Medulla oblongata (tissue), 1 donor: ENCODE results near the gene NIPSNAP2.
"Not testable (repeated sequence)": the region's sequence is repeated elsewhere in the genome, so short reads cannot be mapped to it uniquely, and the experiment has no call there.

Experiments
- DNase-seq: peaks from one replicate; pipeline ENCODE4 v3.0.0-alpha.2; 2015; ENCODE audit errors: extremely low spot score

NIPSNAP2 gene

DNA sequence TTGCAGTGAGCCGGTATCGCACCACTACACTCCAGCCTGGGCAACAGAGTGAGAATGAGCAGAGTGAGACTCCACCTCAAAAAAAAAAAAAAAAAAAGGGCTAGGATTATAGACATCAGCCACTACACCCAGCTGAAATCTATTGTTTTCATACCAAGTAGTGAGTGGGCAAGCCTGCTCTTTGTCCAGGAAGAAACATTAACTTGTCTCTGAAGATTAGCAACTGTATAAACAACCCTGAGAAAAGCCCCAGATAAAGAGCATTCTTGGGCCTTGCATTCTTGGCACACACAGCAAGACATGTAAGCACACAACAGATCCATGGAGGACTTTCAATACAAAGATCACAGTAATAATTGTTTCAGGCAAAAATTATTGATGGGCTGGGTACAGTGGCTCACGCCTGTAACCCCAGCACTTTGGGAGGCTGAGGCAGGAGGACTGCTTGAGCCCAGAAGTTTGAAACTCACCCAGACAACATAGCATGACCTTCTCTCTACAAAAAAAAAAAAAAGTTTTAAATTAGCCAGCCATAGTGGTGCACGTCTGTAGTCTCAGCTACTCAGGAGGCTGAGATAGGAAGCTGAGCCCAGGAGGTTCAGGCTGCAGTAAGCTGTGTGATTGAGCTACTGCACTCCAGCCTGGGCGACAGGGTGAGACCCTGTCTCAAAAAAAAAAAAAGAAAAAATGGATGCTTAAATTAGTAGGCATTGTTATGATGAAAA lies 82.5 kb downstream of the NIPSNAP2 start:
- DNase-seq: no peak

DNA sequence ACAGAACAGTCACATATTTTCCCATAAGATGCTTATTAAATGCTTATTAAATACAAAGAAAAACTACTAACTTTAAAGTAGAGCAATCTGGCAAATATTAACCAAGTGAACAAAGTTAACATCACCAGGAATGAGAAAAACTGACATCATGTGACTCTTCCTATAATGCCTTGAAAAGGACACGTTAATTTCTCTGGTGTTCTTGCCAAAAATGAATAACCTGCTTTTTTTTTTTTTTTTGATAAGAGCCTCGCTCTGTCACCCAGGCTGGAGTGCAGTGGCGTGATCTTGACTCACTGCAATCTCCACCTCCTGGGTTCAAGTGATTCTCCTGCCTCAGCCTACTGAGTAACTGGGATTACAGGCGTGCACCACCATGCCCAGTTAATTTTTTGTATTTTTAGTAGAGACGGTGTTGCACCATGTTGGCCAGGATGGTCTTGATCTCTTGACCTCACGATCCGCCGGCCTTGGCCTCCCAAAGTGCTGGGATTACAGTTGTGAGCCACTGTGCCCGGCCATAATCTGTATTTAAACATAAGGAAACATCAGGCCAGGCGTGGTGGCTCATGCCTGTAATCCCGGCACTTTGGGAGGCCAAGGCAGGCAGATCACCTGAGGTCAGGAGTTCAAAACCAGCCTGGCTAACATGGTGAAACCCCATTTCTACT lies 83.2 kb downstream of the NIPSNAP2 start:
- not testable (repeated sequence) for DNase-seq

DNA sequence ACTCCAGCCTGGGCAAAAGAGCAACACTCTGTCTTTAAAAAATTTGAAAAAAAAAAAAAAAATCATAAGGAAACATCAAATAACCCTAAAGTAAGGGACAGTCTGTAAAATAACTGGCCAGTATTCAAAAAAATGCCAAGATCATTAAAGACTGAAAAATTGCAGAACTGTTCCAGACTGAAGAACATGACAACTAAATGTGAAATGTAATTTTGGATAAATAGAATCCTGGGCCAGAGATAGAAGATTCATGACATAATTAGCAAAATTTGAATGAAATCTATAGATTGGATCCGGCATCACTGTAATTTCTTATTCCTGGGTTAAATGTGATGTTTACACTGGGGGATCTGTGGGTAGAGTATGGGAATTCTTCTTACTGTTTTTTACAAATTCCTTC lies 83.9 kb downstream of the NIPSNAP2 start:
- DNase-seq: no peak

DNA sequence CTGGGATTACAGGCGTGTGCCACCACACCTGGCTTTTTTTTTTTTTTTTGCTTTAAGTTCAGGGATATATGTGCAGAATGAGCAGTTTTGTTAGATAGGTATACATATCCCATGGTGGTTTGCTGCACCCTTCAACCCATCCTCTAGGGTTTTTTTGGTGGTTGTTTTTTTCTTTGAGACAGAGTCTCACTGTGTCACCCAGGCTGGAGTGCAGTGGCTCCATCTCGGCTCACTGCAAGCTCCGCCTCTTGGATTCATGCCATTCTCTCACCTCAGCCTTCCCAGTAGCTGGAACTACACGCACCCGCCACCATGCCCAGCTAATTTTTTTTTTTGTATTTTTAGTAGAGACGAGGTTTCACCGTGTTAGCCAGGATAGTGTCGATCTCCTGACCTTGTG lies 84.4 kb downstream of the NIPSNAP2 start:
- not testable (repeated sequence) for DNase-seq
